Loucy (cell line): ENCODE data around the gene OR1L8.

Source experiments
- H2AFZ ChIP-seq: fragments of 200-600 bp; sonication (generic); 2 replicates; pipeline ENCODE4 v1.6.0; 2016; ENCODE audit warnings: antibody characterized with exemption, mild to moderate bottlenecking, low read length, moderate library complexity
- H3F3A ChIP-seq: fragments of 200-600 bp; 2 replicates; pipeline ENCODE4 v1.6.0; 2016; ENCODE audit warnings: antibody characterized with exemption, low read depth, mild to moderate bottlenecking
- H3K27me3 ChIP-seq: fragments of 200-600 bp; sonication (generic); 2 replicates; pipeline ENCODE4 v1.6.1; 2014; ENCODE audit warnings: low read length, mild to moderate bottlenecking; ENCODE audit not compliant: insufficient read depth, poor library complexity, severe bottlenecking
- H3K36me3 ChIP-seq: fragments of 200-600 bp; sonication (generic); 2 replicates; pipeline ENCODE4 v1.6.1; 2016; ENCODE audit warnings: low read length; ENCODE audit not compliant: insufficient read depth
- H3K4me1 ChIP-seq: fragments of 200-600 bp; sonication (generic); 2 replicates; pipeline ENCODE4 v1.5.1; 2014; ENCODE audit warnings: low read length, mild to moderate bottlenecking; ENCODE audit not compliant: insufficient read depth, poor library complexity, severe bottlenecking
- H3K4me2 ChIP-seq: fragments of 200-600 bp; sonication (generic); 2 replicates; pipeline ENCODE4 v1.6.0; 2014; ENCODE audit warnings: antibody characterized with exemption, low read length, low read depth, mild to moderate bottlenecking; ENCODE audit not compliant: poor library complexity, severe bottlenecking
- H3K4me3 ChIP-seq: fragments of 200-600 bp; sonication (generic); 2 replicates; pipeline ENCODE4 v1.5.1; 2014; ENCODE audit warnings: low read length, mild to moderate bottlenecking, mixed read lengths; ENCODE audit not compliant: poor library complexity, severe bottlenecking
- H3K79me2 ChIP-seq: fragments of 200-600 bp; sonication (generic); 2 replicates; pipeline ENCODE4 v1.6.1; 2014; ENCODE audit warnings: low read length; ENCODE audit not compliant: insufficient read depth
- H3K9ac ChIP-seq: fragments of 200-600 bp; sonication (generic); 2 replicates; pipeline ENCODE4 v1.6.0; 2014; ENCODE audit warnings: mild to moderate bottlenecking, low read depth, low read length, moderate library complexity; ENCODE audit not compliant: poor library complexity, severe bottlenecking
- H3K9me2 ChIP-seq: fragments of 200-600 bp; sonication (generic); replicated peaks from 2 replicates; pipeline ENCODE4 v1.6.1; 2016; ENCODE audit warnings: low read depth, low read length, mixed read lengths
- H3K9me3 ChIP-seq: fragments of 200-600 bp; sonication (generic); 2 replicates; pipeline ENCODE4 v1.6.1; 2014; ENCODE audit warnings: mild to moderate bottlenecking, antibody characterized with exemption, low read length, low read depth; ENCODE audit not compliant: insufficient read depth
- H4K20me1 ChIP-seq: fragments of 200-600 bp; sonication (generic); 2 replicates; pipeline ENCODE4 v1.6.0; 2014; ENCODE audit warnings: antibody characterized with exemption, low read length, mild to moderate bottlenecking; ENCODE audit not compliant: insufficient read depth, poor library complexity, severe bottlenecking
- EZH2phosphoT487 ChIP-seq: fragments of 200-600 bp; IDR thresholded peaks from 2 replicates; pipeline ENCODE4 v1.6.1; 2018; ENCODE audit warnings: antibody characterized with exemption, mild to moderate bottlenecking, moderate library complexity, borderline replicate concordance
- TF ChIP-seq, protein P1 (sequence below): fragments of 200-600 bp; sonication (generic); conservative IDR thresholded peaks from 2 replicates; pipeline ENCODE4 v1.5.1; 2014; ENCODE audit warnings: mild to moderate bottlenecking, antibody characterized with exemption, low read length

Gene OR1L8

DNA sequence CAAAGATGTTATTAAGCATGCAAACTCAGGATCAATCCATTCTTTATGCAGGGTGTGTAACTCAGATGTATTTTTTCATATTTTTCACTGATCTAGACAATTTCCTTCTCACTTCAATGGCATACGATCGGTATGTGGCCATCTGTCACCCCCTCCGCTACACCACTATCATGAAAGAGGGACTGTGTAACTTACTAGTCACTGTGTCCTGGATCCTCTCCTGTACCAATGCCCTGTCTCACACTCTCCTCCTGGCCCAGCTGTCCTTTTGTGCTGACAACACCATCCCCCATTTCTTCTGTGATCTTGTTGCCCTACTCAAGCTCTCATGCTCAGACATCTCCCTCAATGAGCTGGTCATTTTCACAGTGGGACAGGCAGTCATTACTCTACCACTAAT lies 63.8 kb downstream of the OR1L8 start:
- H3K4me2 ChIP-seq = no peak overlapping the region
- no peak overlapping the region for H3K4me3 ChIP-seq
- TF ChIP-seq, protein P1, sequence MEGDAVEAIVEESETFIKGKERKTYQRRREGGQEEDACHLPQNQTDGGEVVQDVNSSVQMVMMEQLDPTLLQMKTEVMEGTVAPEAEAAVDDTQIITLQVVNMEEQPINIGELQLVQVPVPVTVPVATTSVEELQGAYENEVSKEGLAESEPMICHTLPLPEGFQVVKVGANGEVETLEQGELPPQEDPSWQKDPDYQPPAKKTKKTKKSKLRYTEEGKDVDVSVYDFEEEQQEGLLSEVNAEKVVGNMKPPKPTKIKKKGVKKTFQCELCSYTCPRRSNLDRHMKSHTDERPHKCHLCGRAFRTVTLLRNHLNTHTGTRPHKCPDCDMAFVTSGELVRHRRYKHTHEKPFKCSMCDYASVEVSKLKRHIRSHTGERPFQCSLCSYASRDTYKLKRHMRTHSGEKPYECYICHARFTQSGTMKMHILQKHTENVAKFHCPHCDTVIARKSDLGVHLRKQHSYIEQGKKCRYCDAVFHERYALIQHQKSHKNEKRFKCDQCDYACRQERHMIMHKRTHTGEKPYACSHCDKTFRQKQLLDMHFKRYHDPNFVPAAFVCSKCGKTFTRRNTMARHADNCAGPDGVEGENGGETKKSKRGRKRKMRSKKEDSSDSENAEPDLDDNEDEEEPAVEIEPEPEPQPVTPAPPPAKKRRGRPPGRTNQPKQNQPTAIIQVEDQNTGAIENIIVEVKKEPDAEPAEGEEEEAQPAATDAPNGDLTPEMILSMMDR = no peak
- no peaks in the 10 kb centered on the region for H3F3A ChIP-seq
- H3K9me3 ChIP-seq = no peaks in the 10 kb centered on the region
- no peaks in the 10 kb centered on the region for H3K79me2 ChIP-seq
- H4K20me1 ChIP-seq = no peaks in the 10 kb centered on the region
- no peak overlapping the region for H2AFZ ChIP-seq
- H3K9ac ChIP-seq = no peak overlapping the region
- H3K36me3 ChIP-seq = no peaks in the 10 kb centered on the region
- H3K9me2 ChIP-seq = no peaks in the 10 kb centered on the region
- H3K27me3 ChIP-seq = no peaks in the 10 kb centered on the region
- no peaks in the 10 kb centered on the region for H3K4me1 ChIP-seq

DNA sequence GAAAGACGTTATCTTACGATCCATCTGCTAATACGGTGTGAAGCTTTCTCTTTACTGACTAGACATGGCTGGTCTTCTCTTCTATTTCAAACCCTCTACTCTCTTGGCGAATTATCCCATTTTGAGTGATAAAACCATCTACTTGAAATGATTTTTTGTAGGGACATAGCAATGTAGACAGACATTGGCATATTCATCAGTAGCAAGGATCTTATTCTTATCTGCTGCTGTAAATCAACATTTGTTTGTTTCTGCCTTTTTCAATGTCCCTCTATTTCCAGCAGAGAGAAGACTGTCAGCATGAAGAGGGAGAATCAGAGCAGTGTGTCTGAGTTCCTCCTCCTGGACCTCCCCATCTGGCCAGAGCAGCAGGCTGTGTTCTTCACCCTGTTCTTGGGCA lies 64.3 kb downstream of the OR1L8 start, which contains the start of gene OR1J4:
Gene OR1J4 (plus strand): TSS at position 301 of the 400 bp plus-strand sequence. CDS start 0 bp downstream, at position 301.
- H2AFZ ChIP-seq = no peak within 1 kb of the TSS
- H3K9me3 ChIP-seq = no peaks in the 10 kb centered on the region
- H3K4me2 ChIP-seq = no peak within 1 kb of the TSS
- no peak within 1 kb of the TSS for H3K4me3 ChIP-seq
- H3K4me1 ChIP-seq = no peaks in the 10 kb centered on the region
- TF ChIP-seq, protein P1 = no peak
- no peaks in the 10 kb centered on the region for H3K36me3 ChIP-seq
- H4K20me1 ChIP-seq = no peaks in the 10 kb centered on the region
- H3K9ac ChIP-seq = no peak within 1 kb of the TSS
- H3F3A ChIP-seq = no peaks in the 10 kb centered on the region
- no peaks in the 10 kb centered on the region for H3K79me2 ChIP-seq
- no peaks in the 10 kb centered on the region for H3K27me3 ChIP-seq
- H3K9me2 ChIP-seq = no peaks in the 10 kb centered on the region

DNA sequence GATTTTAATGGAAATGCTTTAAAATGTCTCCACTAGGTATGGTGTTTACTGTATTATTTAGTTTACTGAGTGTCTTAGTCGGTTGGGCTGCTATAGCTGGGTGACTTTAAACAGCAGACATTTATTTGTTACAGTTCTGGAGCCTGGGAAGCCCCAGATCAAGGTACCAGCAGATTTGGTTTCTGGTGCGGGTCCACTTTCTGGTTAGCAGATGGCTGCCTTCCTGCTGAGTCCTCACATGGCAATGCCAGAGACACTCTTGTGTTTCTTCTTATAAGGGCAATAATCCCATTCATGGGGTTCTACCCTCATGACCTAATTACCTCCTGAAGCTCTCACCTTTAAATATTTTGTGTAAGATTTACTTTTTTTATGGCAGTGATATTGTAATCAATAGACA lies 65.0 kb downstream of the OR1L8 start:
- TF ChIP-seq EZH2phosphoT487 = no peak
- TF ChIP-seq, protein P1 = no peak
- Histone ChIP-seq H3K4me1 (no peaks in the 10 kb centered on the region), H3K9me3 (no peaks in the 10 kb centered on the region), H3K4me3 (no peak overlapping the region), H3K9ac (no peak overlapping the region), H3K4me2 (no peak overlapping the region), H3K79me2 (no peaks in the 10 kb centered on the region), H2AFZ (no peak overlapping the region), H3K27me3 (no peaks in the 10 kb centered on the region), H3K9me2 (no peaks in the 10 kb centered on the region), H4K20me1 (no peaks in the 10 kb centered on the region), H3F3A (no peaks in the 10 kb centered on the region), H3K36me3 (no peaks in the 10 kb centered on the region)
